ENCODE results near the gene KCNMA1.

- no peak for TF ChIP-seq CTCF (IDR thresholded peaks at IDR 0.05; ENCODE audit: low read depth, low read length)
- no peak for TF ChIP-seq POLR2A (IDR thresholded peaks at IDR 0.05; ENCODE audit: extremely low read depth, insufficient read length)
These were observed 328.1 kb downstream of the KCNMA1 start for GRCh38 chr10:77309509-77309908.

All from NB4 (cell line).